HG02623 (cell line): ENCODE data around the gene ZFYVE28.

Experiments
- ATAC-seq: cut with Tn5 transposase; IDR thresholded peaks from one replicate; pipeline ENCODE4 v1.9.1; 2021; ENCODE audit warnings: moderate library complexity; ENCODE audit not compliant: unreplicated experiment

The ZFYVE28 gene

DNA sequence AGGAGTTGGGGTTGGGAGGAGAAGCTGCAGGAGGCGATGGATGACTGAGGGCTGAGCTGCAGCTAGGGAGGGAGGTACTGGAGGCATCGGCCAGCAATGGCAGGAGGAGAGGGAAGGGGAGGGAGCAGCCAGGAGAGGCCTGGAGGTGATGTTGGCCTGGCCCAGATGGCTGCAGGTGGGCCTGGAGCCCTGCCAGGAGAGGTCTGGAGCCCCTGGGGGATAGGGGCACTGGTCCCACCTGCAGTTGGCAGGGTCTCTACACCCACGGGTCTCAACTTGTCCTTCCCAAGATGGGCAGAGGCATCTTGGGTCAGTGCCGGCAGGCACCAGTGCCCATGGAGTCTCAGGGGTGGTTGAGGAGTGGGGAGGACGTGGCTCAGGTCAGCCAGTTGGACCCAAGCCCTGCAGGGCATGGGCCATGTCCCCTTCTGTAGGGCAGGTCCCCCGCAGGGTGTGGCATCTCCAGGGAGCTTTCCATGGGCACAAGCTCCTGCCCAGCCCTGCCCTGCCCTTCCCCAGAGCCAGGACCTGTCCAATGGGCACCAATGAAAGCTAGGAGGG, 153.9 kb downstream of the ZFYVE28 start:
- no peak for ATAC-seq

GRCh38 chr4:2263926-2264321, 154.5 kb downstream of the ZFYVE28 start:
- no peak for ATAC-seq

GRCh38 chr4:2262944-2263250, 155.5 kb downstream of the ZFYVE28 start:
- ATAC-seq, result no peak

GRCh38 chr4:2262145-2262943, 156.1 kb downstream of the ZFYVE28 start:
- peak; percentile 91 for ATAC-seq

DNA sequence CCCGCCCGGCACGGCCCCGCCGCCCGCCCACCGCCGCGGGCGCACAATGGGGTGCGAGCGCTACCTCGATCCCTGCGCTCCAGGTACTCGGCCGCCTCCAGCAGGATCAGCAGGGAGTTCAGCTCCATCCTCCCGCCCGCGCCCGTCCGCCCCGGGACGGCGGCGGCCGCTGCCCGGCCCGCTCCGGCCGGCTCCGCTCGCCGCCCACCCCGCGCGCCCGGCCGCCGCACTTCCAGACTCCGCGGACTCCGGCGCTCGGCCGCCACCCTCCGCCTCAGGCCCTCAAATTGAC, 156.6 kb downstream of the ZFYVE28 start, which contains the start of gene MXD4:
TSS of gene MXD4 (minus strand) at position 257 of the 292 bp plus-strand sequence. CDS start at position 128, 129 bp downstream.
- ATAC-seq, result no peak

DNA sequence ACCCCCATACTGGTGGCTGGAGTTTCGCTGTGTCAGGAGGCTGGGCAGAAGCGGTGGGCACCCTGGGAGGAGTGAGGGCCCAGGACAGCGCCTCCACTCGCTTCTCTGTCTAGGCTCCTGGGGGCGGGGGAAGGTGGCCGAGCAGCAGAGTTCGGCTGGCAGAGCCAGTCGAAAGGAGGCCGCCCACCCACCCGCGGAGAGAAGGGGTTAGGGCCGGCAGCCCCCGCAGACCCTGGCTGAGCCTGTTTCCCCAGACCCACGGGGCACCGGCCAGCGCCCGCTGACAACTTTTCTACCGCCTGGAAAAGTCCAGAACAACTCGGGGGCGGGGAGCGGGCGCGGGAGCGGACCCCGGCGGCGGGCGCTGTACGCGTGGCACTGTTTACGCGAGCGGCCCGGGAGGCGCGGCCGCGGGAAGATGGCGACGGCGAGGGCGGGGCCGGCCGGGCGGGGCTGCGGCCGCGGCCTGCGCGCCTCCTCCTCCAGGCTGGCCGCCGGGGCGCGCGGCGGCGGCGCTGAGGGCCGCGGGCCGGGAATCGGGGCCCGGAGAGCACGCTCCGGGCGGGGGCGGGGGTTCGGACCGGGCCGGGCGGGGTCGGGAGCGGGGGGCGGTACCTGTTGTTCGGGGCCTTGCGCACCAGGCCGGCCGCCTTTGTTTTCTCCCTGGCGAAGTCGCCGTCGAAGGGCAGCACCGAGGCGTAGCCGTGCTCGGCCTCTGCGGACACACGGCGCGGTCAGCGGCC, 157.2 kb downstream of the ZFYVE28 start:
- ATAC-seq, result peak; percentile 13

DNA sequence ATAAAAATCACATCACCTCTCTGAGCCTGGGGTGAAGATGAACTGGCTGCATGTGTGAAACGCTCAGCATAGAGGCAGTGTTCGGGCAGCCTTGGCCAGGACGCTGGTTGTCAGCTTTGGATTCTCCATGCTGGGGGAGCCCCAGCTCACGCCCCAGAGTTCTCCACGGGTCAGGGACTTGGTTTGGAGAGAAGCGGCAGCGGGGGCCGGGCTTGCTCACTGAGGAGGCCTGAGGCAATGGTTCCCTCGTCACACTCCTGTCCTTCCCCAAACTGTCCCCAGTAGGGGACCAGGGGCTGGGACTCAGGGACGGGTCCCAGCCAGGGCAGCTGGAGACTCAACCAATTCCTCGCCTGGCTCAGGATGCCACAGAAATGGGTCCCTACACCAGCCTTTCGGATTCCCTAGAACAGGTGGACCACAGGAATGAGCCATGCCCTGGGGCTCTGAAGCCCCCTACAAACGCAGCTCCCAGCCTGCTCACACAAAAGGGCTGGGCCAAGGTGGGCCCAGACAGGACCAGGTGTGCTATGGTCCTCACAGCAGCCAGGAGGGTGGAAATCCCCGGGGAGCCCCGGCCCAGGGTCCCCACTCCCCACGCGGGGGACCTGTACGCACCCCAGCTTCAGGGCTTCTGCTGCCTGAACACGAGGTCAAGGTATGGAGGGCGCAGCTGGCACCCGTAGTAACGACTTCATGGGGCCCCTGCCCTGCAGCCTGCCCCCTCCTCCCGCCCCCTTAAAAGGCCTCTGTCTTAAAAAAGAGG, 157.9 kb downstream of the ZFYVE28 start:
- ATAC-seq, result no peak

GRCh38 chr4:2259541-2260343, 158.7 kb downstream of the ZFYVE28 start:
- no peak for ATAC-seq

GRCh38 chr4:2259036-2259540, 159.4 kb downstream of the ZFYVE28 start:
- ATAC-seq, result no peak

GRCh38 chr4:2258091-2259035, 160.1 kb downstream of the ZFYVE28 start:
- ATAC-seq, result no peak

- no peak for ATAC-seq
Measured at GRCh38 chr4:2257361-2258081, 160.9 kb downstream of the ZFYVE28 start.

DNA sequence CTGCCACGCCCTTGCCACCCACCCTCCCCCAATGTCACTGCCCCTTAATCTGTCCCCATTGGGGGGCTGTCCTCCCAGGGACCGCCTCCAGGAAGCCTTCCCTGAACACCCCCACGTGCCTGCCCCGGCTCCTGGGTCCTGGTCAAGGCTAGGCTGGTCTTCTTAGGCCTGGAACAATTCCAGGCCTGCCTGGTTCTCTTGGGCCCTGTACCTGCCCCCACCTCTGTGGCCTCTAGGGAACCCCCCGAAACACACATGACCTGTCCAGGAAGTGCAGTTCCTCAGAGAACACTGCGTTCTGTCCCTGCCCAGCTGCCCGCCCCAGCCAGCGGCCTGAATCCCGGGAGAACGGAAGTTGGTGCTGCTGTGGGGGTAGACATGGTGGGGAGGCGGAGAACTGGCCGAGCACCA, 161.7 kb downstream of the ZFYVE28 start:
- ATAC-seq, result no peak

GRCh38 chr4:2256156-2256731, 162.2 kb downstream of the ZFYVE28 start:
- ATAC-seq, result no peak

DNA sequence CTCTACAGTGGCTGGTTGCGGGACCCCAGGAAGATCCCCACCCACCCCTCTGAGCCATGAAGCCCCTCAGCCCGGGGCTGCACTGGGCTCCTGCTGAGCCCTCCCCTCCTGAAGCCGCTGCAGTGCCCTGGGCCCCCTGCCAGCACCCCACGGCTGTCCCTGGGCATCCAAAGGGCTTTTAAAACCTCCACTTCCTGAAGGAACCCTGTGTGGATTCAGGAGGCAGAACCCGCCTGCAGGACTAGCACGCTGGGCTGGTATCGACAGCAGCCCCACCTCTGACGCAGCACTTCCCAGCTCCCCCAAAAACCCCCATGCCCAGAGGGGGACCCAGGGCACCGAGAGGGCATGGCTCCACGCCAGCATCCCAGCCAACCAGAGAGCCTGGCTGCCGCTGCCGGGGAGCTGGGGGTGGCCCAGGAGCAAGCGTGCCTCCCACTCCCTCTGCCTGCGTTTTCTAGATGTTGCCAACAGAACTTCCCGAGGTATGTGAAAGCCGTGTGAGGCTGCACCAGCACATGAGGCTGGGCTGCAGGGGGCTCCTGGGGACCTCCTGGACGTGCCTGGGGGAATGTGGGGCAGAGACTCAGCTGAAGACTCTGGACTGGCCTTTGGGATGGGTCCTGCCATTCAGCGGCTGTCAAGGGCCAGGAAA, 162.8 kb downstream of the ZFYVE28 start:
- ATAC-seq, result no peak

DNA sequence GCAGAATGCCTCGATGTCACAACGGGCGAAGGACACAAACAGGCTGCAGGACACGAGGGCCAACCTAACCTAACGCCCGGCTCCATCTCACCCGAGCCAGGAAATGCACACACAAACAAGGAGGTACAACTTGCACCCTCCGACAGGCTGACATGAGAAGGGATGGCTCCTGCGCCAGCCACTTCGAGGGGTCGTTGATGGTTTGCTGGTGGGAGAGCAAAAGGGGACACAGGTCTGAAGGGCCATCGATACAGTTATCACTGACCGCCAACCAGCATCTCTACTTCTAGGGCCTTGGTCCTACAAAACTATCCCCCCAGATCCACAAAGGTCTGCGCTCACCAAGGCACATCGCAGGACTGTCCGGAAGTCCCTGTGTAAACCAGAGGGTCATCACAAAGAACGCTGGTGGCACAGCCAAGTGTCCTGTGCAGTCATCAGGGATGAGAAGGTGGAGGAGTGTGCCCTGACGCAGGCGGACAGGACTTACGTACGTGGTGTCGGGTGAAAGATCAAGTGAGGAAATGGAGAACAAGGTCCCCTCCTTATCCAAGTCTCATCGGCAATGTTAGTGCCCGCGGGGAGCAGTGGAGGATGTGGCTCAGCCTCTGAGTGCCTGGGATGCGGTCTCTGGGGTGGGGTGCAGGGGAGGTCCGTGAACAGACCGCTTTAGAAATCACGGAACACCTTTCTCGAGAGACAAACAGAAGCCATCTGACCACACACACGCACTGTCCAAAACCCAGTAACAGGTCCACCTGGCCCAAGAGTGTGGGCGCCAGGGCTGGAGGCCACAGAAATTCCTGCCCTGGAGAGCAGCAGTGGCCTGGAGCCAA, 163.6 kb downstream of the ZFYVE28 start:
- ATAC-seq, result no peak

- no peak for ATAC-seq
Measured at GRCh38 chr4:2253160-2254084, 165.0 kb downstream of the ZFYVE28 start.
